Fibroblast of the conjunctiva (primary cell): ENCODE data around the gene TULP4.
"Not testable (repeated sequence)": the region's sequence is repeated elsewhere in the genome, so short reads cannot be mapped to it uniquely, and the experiment has no call there.

Experiments
- DNase-seq: peaks from one replicate; pipeline ENCODE4 v3.0.0-alpha.2; 2010; ENCODE audit warnings: low read depth

TULP4 gene

GRCh38 chr6:158468666-158469065 is 156.4 kb downstream of the TULP4 start:
- DNase-seq: no peak

- DNase-seq: not testable (repeated sequence)
These were observed 157.8 kb downstream of the TULP4 start for GRCh38 chr6:158470023-158470422.

- DNase-seq: no peak
These were observed 159.1 kb downstream of the TULP4 start for GRCh38 chr6:158471339-158471738.

GRCh38 chr6:158472447-158472846 is 160.2 kb downstream of the TULP4 start:
- no peak for DNase-seq

GRCh38 chr6:158474961-158475343 is 162.7 kb downstream of the TULP4 start:
- DNase-seq: no peak

- no peak for DNase-seq
These were observed 163.4 kb downstream of the TULP4 start for GRCh38 chr6:158475344-158476302.

GRCh38 chr6:158476389-158476788 is 164.1 kb downstream of the TULP4 start:
- DNase-seq: no peak

GRCh38 chr6:158477722-158478121 is 165.5 kb downstream of the TULP4 start:
- DNase-seq: not testable (repeated sequence)

- no peak for DNase-seq
These were observed 168.7 kb downstream of the TULP4 start for GRCh38 chr6:158480989-158481388.

GRCh38 chr6:158481690-158482473 is 169.6 kb downstream of the TULP4 start:
- DNase-seq: no peak

GRCh38 chr6:158485431-158485830 is 173.2 kb downstream of the TULP4 start:
- no peak for DNase-seq

- DNase-seq: no peak
These were observed 175.2 kb downstream of the TULP4 start for GRCh38 chr6:158487495-158487894.

- DNase-seq: peak; percentile 70
These were observed 175.8 kb downstream of the TULP4 start for GRCh38 chr6:158488065-158488464.

GRCh38 chr6:158489441-158489840 is 177.2 kb downstream of the TULP4 start:
- no peak for DNase-seq

GRCh38 chr6:158492881-158493280 is 180.6 kb downstream of the TULP4 start:
- no peak for DNase-seq

- DNase-seq: no peak
These were observed 184.4 kb downstream of the TULP4 start for GRCh38 chr6:158496700-158497099.

GRCh38 chr6:158497620-158498019 is 185.4 kb downstream of the TULP4 start:
- no peak for DNase-seq

- DNase-seq: no peak
These were observed 186.1 kb downstream of the TULP4 start for GRCh38 chr6:158498362-158498761.

GRCh38 chr6:158499601-158500000 is 187.3 kb downstream of the TULP4 start:
- DNase-seq: no peak

- no peak for DNase-seq
These were observed 187.9 kb downstream of the TULP4 start for GRCh38 chr6:158500016-158500735.

GRCh38 chr6:158501360-158502262 is 189.3 kb downstream of the TULP4 start:
- DNase-seq: no peak
